Measurements from ENCODE around the gene CDH24.

CDH24 gene

GRCh38 chr14:23070262-23071129 lies 13.2 kb upstream of the CDH24 start:
- H3K4me3 ChIP-seq (ENCODE audit: control insufficient read depth, low read depth, low read length) = peak overlapping the region; percentile 80
- TF ChIP-seq CTCF (conservative IDR thresholded peaks at IDR 0.05; ENCODE audit: control insufficient read depth, insufficient read depth, low read depth, low read length) = no peak
- no peak for DNase-seq (ENCODE audit: low read depth)

GRCh38 chr14:23069413-23069806 lies 12.1 kb upstream of the CDH24 start:
- no peak for TF ChIP-seq CTCF (conservative IDR thresholded peaks at IDR 0.05; ENCODE audit: control insufficient read depth, insufficient read depth, low read depth, low read length)
- H3K4me3 ChIP-seq (ENCODE audit: control insufficient read depth, low read depth, low read length) = no peak overlapping the region
- DNase-seq (ENCODE audit: low read depth) = no peak

GRCh38 chr14:23068789-23069412 lies 11.6 kb upstream of the CDH24 start:
- peak overlapping the region; percentile 20 for H3K4me3 ChIP-seq (ENCODE audit: control insufficient read depth, low read depth, low read length)
- peak; percentile 95 for DNase-seq (ENCODE audit: low read depth)
- peak; percentile 100 for TF ChIP-seq CTCF (conservative IDR thresholded peaks at IDR 0.05; ENCODE audit: control insufficient read depth, insufficient read depth, low read depth, low read length)

- peak overlapping the region; percentile 20 for H3K4me3 ChIP-seq (ENCODE audit: control insufficient read depth, low read depth, low read length)
- no peak for TF ChIP-seq CTCF (conservative IDR thresholded peaks at IDR 0.05; ENCODE audit: control insufficient read depth, insufficient read depth, low read depth, low read length)
- no peak for DNase-seq (ENCODE audit: low read depth)
These were observed 10.8 kb upstream of the CDH24 start for GRCh38 chr14:23067847-23068788.

GRCh38 chr14:23066855-23067744 lies 9.8 kb upstream of the CDH24 start:
- no peak for DNase-seq (ENCODE audit: low read depth)
- no peak overlapping the region for H3K4me3 ChIP-seq (ENCODE audit: control insufficient read depth, low read depth, low read length)
- TF ChIP-seq CTCF (conservative IDR thresholded peaks at IDR 0.05; ENCODE audit: control insufficient read depth, insufficient read depth, low read depth, low read length) = no peak
